ENCODE data around the gene C10orf62. TPM values are rescaled to one million over a fixed set of nuclear protein-coding genes. Genes with fewer than 3 reads are reported as not detected.

C10orf62 gene
- total RNA-seq, 1 experiment from 2014 or later = not detected

GRCh38 chr10:97547962-97548361, 41.6 kb upstream of the C10orf62 start:
- Histone ChIP-seq H3K27ac (ENCODE audit: low read length) (peak overlapping the region; percentile 48), H3K27me3 (ENCODE audit: control insufficient read depth, insufficient read depth, low read length) (no peaks in the 10 kb centered on the region), H3K36me3 (ENCODE audit: control insufficient read depth, insufficient read depth, low read length) (no peaks in the 10 kb centered on the region), H3K4me1 (ENCODE audit: control insufficient read depth, insufficient read depth, low read length) (peaks cover 42% of the 10 kb centered on the region), H3K4me3 (ENCODE audit: low read depth in 2 of 2, low read length in 2 of 2) (no peak overlapping the region), H3K9me3 (ENCODE audit: control insufficient read depth, insufficient read depth, low read depth, low read length) (no peaks in the 10 kb centered on the region)
- ATAC-seq (no peak), DNase-seq (ENCODE audit: low read depth, low spot score) (no peak)
- TF ChIP-seq REST (IDR thresholded peaks at IDR 0.05; ENCODE audit: insufficient read depth in 1 of 2, low read depth in 2 of 2, low read length in 1 of 2) (no peak), POLR2AphosphoS5 (IDR thresholded peaks at IDR 0.05; ENCODE audit: low read depth, low read length) (no peak), TCF7L2 (IDR thresholded peaks at IDR 0.05; ENCODE audit: low read depth, low read length) (no peak), CTCF (IDR thresholded peaks at IDR 0.05) (no peak), SIN3A (IDR thresholded peaks at IDR 0.05; ENCODE audit: borderline replicate concordance, insufficient read depth, low read depth, low read length) (no peak)
- ChIA-PET CTCF (no interaction called here), POLR2A (no interaction called here)
- intact Hi-C loops (cut with micrococcal nuclease; ENCODE audit: unreplicated experiment) = no loop called here
- no TSS peak for BruUV-seq (replicated peaks)
- in situ Hi-C loops (cut with HindIII; ENCODE audit: low pct_unique_long_range_greater_than_20kb, low sequenced_read_pairs) = no loop called here

- Histone ChIP-seq H3K4me1 (ENCODE audit: control insufficient read depth, insufficient read depth, low read length) (peaks cover 40% of the 10 kb centered on the region), H3K36me3 (ENCODE audit: control insufficient read depth, insufficient read depth, low read length) (no peaks in the 10 kb centered on the region), H3K4me3 (ENCODE audit: low read depth in 2 of 2, low read length in 2 of 2) (no peak overlapping the region), H3K27ac (ENCODE audit: low read length) (peak overlapping the region; percentile 81), H3K27me3 (ENCODE audit: control insufficient read depth, insufficient read depth, low read length) (no peaks in the 10 kb centered on the region), H3K9me3 (ENCODE audit: control insufficient read depth, insufficient read depth, low read depth, low read length) (no peaks in the 10 kb centered on the region)
- ChIA-PET POLR2A (interaction anchor here (0.6 kb wide), 1 partner anchor 25 kb away, joined by 3 read pairs; no protein-coding TSS in a partner anchor), CTCF (no interaction called here)
- in situ Hi-C loops (cut with HindIII; ENCODE audit: low pct_unique_long_range_greater_than_20kb, low sequenced_read_pairs) (no loop called here), intact Hi-C loops (cut with micrococcal nuclease; ENCODE audit: unreplicated experiment) (no loop called here)
- no peak for TF ChIP-seq POLR2AphosphoS5 (IDR thresholded peaks at IDR 0.05; ENCODE audit: low read depth, low read length)
- TF ChIP-seq CTCF (IDR thresholded peaks at IDR 0.05) = no peak
- ATAC-seq = no peak
- BruUV-seq (replicated peaks) = no TSS peak
- no peak for DNase-seq (ENCODE audit: low read depth, low spot score)
Observed at GRCh38 chr10:97548828-97549455, 40.6 kb upstream of the C10orf62 start.
